Measurements from ENCODE around the gene THAP4.
A peak's percentile ranks its signal among the peaks of the same experiment; 100 is the strongest.
"Not testable (repeated sequence)": the region's sequence is repeated elsewhere in the genome, so short reads cannot be mapped to it uniquely, and the experiment has no call there.

The THAP4 gene

GRCh38 chr2:241611062-241611461 lies 25.9 kb downstream of the THAP4 start:
- DNase-seq: no peak

- DNase-seq: peak; percentile 96
These were observed 26.8 kb downstream of the THAP4 start for GRCh38 chr2:241609859-241610793.

- peak; percentile 14 for DNase-seq
These were observed 28.1 kb downstream of the THAP4 start for GRCh38 chr2:241608881-241609280.

- no peak for DNase-seq
These were observed 29.6 kb downstream of the THAP4 start for GRCh38 chr2:241607162-241607885.

DNA sequence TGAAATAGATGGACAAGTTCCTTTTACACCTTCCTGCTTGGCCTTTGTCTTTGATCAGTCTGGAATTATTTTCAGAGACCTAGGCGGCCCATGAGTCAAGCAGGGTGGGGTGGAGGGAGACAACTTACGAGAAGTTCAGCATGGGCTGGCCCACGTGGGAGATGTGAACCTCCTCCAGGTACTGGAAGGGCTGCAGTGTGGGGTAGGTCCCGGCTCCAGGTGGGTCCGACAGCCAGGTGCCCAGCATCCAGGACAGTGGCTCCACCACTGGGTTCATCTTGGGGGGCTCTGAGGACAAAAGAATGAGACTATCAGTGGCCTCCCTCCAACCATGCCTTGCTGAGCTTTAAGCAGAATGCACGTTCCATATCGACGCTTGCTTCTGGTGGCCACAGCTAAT lies 30.8 kb downstream of the THAP4 start:
- no peak for DNase-seq

GRCh38 chr2:241603686-241604085 lies 33.3 kb downstream of the THAP4 start:
- DNase-seq: no peak

GRCh38 chr2:241602720-241603119 lies 34.2 kb downstream of the THAP4 start:
- DNase-seq: no peak

DNA sequence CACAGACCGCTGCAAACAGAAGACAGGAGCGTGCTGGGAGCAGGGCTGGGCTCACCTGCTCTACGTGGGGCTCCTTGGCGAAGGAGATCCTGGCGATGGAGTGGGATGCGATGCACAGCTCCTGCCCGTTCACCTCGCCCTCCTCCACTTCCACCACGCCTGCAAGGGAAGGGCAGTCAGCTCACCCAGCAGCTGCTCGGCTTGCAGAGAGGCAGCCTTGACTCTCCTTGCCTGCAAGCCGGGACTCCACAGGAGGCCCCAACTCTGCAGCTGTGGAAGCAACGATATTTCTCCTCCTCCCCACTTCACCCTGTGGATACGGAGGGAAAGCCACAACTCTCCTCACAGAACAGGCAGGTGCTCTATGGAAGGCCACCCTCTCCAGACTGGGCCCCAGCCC lies 35.1 kb downstream of the THAP4 start:
- DNase-seq: no peak

- no peak for DNase-seq
These were observed 37.3 kb downstream of the THAP4 start for GRCh38 chr2:241599615-241600014.

GRCh38 chr2:241598487-241598886 lies 38.5 kb downstream of the THAP4 start:
- DNase-seq: peak; percentile 23

- no peak for DNase-seq
These were observed 38.9 kb downstream of the THAP4 start for GRCh38 chr2:241598061-241598460.

DNA sequence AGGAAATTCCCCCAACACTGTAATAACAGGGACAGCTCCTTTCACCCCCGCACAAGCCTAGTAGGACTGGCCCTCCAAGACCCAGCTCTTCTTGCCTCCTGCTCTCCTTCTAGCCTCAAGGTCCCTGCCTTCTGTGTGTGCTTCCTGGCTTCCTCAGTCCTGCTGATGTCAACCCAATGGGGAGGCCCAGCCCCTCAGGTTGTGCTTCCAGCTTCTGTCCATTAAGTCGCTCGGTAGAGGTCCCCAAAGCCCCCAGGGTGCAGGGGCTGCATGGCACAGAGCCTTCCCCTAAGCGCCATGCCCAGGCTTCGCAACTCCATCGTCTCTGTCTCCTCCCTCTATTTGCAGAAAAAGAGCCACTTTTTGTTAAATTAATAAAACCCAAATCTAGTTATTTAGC lies 39.4 kb downstream of the THAP4 start:
- DNase-seq: no peak

- no peak for DNase-seq
These were observed 41.3 kb downstream of the THAP4 start for GRCh38 chr2:241595600-241596140.

- no peak for DNase-seq
These were observed 43.7 kb downstream of the THAP4 start for GRCh38 chr2:241593271-241593670.

DNA sequence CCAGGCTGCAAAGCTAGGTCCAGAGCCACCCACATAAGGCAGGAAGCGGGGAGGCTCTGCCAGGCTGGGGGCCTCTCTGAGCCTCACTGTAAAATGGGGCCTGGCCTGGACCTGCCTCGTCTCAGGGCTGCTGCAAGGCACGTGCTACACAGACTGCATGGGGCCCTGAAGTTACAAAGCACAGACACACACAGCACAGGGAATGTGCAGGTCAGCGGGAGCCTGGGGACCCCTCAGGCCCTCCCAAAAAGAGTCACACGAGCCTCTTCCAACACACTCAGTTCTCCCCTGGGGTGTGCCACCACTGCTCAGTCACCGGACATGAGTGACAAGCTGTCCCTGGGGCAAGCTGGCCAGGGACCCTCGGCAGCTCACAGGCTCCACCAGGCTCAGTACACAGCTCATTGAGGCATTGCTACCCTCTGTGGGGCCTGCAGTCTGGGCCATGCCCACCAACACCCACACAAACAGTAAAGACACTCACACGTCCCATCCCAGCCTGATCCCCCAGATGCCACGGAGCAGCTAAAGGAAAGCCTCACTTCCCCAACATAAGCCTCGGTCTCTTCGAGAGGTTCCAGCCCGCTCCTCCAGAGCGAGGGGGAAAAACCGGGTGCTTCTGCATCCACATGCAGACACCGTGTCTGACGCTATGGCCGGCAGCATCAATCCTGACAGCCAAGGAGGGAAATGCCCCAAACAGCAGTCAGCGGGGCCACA lies 44.7 kb downstream of the THAP4 start:
- no peak for DNase-seq

DNA sequence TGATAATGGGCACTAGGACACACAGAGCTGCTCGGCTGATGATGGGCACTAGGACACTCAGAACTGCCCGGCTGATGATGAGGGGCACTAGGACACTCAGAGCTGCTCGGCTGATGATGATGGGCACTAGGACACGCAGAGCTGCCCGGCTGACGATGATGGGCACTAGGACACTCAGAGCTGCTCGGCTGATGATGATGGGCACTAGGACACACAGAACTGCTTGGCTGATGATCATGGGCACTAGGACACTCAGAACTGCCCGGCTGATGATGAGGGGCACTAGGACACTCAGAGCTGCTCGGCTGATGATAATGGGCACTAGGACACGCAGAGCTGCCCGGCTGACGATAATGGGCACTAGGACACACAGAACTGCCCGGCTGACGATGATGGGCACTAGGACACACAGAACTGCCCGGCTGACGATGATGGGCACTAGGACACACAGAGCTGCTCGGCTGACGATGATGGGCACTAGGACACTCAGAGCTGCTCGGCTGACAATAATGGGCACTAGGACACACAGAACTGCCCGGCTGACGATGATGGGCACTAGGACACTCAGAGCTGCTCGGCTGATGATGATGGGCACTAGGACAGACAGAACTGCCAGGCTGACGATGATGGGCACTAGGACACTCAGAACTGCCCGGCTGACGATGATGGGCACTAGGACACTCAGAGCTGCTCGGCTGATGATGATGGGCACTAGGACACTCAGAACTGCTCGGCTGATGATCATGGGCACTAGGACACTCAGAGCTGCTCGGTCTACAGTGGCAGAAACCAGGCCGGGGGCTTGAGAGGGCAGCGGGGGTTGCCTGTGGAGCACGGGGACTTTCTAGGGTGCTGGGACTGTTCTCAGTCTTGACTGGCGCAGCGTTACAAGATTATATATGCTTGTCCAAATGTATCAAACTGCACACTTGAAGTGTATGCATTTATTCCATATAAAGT lies 46.2 kb downstream of the THAP4 start:
- not testable (repeated sequence) for DNase-seq

- not testable (repeated sequence) for DNase-seq
These were observed 47.1 kb downstream of the THAP4 start for GRCh38 chr2:241589863-241590262.

DNA sequence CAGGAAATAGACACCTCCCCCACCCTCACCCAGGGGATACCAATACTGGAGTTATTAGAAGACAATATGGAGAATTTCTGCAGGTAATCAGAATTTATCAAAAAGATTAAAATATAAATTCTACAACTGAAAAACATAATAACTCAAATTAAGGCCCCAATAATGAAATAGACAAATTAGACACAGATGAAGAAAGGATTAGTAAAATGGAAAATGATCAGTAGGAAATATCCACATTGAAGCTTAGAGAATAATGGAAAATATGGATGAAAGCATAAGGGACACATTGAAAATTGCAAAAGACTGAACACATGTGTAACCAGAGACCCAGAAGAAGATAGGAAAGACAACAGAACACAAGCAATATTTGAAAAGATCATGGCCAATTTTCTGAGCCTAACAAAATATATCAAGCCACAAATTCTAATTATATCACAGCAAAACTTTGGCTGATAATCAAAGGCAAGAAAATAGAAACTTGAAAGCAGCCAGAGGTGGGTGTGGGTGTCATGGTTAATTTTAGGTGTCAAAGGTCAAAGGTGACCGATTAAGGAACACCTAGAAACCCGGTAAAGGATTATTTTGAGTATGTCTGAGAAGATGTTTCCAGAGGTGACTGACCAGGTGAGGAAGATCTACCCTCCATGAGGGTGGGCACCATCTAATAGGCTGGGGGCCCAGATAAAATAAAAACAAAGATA lies 50.2 kb downstream of the THAP4 start:
- no peak for DNase-seq

- peak; percentile 20 for DNase-seq
These were observed 52.5 kb downstream of the THAP4 start for GRCh38 chr2:241584436-241584835.

DNA sequence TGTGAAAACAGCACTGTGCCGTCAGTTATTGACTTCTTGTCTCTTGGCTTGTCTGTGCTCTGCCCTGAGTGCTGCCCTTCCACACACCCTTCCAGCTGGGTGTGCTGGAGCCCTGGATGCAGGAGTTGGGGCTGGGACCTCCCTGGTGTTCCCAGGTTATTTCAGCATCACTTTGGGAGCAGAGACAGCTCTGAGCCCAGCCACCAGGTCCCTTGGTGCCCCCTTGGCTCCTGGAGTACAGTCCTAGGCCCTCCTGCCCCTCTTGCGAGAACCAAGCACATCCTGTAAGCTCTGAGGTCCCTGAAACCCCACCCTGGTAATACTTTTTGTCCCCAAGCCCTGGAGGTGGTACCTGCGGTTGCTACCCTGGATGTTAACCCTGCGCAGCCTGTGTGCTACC lies 54.2 kb downstream of the THAP4 start:
- no peak for DNase-seq

DNA sequence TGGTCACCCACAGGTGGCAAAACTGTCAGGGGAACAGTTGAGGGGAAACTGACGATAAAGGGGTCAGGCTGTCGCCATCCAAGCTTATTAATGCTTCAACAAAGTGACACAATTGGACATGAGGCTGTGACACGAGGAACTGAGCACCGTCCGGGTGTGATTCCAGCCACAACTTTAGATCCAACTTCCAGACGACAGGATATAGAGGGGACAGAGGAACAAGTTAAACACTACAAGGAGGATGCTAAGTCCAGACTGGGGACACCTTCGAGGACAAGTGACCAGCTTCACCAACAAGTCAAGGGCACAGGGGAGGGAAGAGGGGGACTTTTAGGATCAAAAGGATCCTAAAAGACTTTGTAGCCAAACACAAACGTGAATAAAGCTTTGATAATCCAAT lies 54.6 kb downstream of the THAP4 start:
- no peak for DNase-seq

Measured in hematopoietic multipotent progenitor cell treated with erythropoietin and hydrocortisone succinate and interleukin-3 and kit ligand, for 6 days (in vitro differentiated cells).